Measurements from ENCODE around the gene TAS2R41.

Gene TAS2R41

GRCh38 chr7:143455491-143455890, 22.2 kb upstream of the TAS2R41 start:
- no peak overlapping the region for H3K27ac ChIP-seq (ENCODE audit: insufficient read depth, low read depth, low read length, poor library complexity, severe bottlenecking)
- no peaks in the 10 kb centered on the region for H3K36me3 ChIP-seq (ENCODE audit: control insufficient read depth, insufficient read depth, low read length)
- H3K4me1 ChIP-seq (ENCODE audit: control insufficient read depth, insufficient read depth, low read length), result no peaks in the 10 kb centered on the region
- no peaks in the 10 kb centered on the region for H3K27me3 ChIP-seq (ENCODE audit: control insufficient read depth, insufficient read depth, low read length, poor library complexity, severe bottlenecking)
- no peak overlapping the region for H3K4me3 ChIP-seq (ENCODE audit: insufficient read depth, low read depth, low read length)
- no peaks in the 10 kb centered on the region for H3K9me3 ChIP-seq (ENCODE audit: control insufficient read depth, low read length)
- WGBS, 2 experiments, result 89 to 100% methylated on average over 1 to 2 of the region's 2 CpGs

- Histone ChIP-seq H3K27me3 (ENCODE audit: control insufficient read depth, insufficient read depth, low read length, poor library complexity, severe bottlenecking) (no peaks in the 10 kb centered on the region), H3K4me1 (ENCODE audit: control insufficient read depth, insufficient read depth, low read length) (no peaks in the 10 kb centered on the region), H3K9me3 (ENCODE audit: control insufficient read depth, low read length) (no peaks in the 10 kb centered on the region), H3K4me3 (ENCODE audit: insufficient read depth, low read depth, low read length) (no peak overlapping the region), H3K36me3 (ENCODE audit: control insufficient read depth, insufficient read depth, low read length) (no peaks in the 10 kb centered on the region), H3K27ac (ENCODE audit: insufficient read depth, low read depth, low read length, poor library complexity, severe bottlenecking) (no peak overlapping the region)
- WGBS, 2 experiments, result 89 to 93% methylated on average over 4 of the region's 4 CpGs
Observed at GRCh38 chr7:143455942-143456341, 21.7 kb upstream of the TAS2R41 start.

- H3K36me3 ChIP-seq (ENCODE audit: control insufficient read depth, insufficient read depth, low read length), result no peaks in the 10 kb centered on the region
- H3K27ac ChIP-seq (ENCODE audit: insufficient read depth, low read depth, low read length, poor library complexity, severe bottlenecking), result no peak overlapping the region
- WGBS, 2 experiments, result 92 to 93% methylated on average over 3 to 4 of the region's 4 CpGs
- no peak overlapping the region for H3K4me3 ChIP-seq (ENCODE audit: insufficient read depth, low read depth, low read length)
- H3K4me1 ChIP-seq (ENCODE audit: control insufficient read depth, insufficient read depth, low read length), result no peaks in the 10 kb centered on the region
- H3K27me3 ChIP-seq (ENCODE audit: control insufficient read depth, insufficient read depth, low read length, poor library complexity, severe bottlenecking), result no peaks in the 10 kb centered on the region
- no peaks in the 10 kb centered on the region for H3K9me3 ChIP-seq (ENCODE audit: control insufficient read depth, low read length)
Observed at GRCh38 chr7:143456992-143457793, 20.5 kb upstream of the TAS2R41 start.

- no peaks in the 10 kb centered on the region for H3K36me3 ChIP-seq (ENCODE audit: control insufficient read depth, insufficient read depth, low read length)
- no peaks in the 10 kb centered on the region for H3K27me3 ChIP-seq (ENCODE audit: control insufficient read depth, insufficient read depth, low read length, poor library complexity, severe bottlenecking)
- no peaks in the 10 kb centered on the region for H3K9me3 ChIP-seq (ENCODE audit: control insufficient read depth, low read length)
- no peak overlapping the region for H3K4me3 ChIP-seq (ENCODE audit: insufficient read depth, low read depth, low read length)
- H3K27ac ChIP-seq (ENCODE audit: insufficient read depth, low read depth, low read length, poor library complexity, severe bottlenecking), result no peak overlapping the region
- no peaks in the 10 kb centered on the region for H3K4me1 ChIP-seq (ENCODE audit: control insufficient read depth, insufficient read depth, low read length)
- WGBS, 2 experiments, result 90 to 98% methylated on average over 3 of the region's 3 CpGs
Observed at GRCh38 chr7:143458263-143458662, 19.4 kb upstream of the TAS2R41 start.

GRCh38 chr7:143458681-143459080, 19.0 kb upstream of the TAS2R41 start:
- no peak overlapping the region for H3K4me3 ChIP-seq (ENCODE audit: insufficient read depth, low read depth, low read length)
- H3K27me3 ChIP-seq (ENCODE audit: control insufficient read depth, insufficient read depth, low read length, poor library complexity, severe bottlenecking), result no peaks in the 10 kb centered on the region
- H3K4me1 ChIP-seq (ENCODE audit: control insufficient read depth, insufficient read depth, low read length), result no peaks in the 10 kb centered on the region
- H3K9me3 ChIP-seq (ENCODE audit: control insufficient read depth, low read length), result no peaks in the 10 kb centered on the region
- 91 to 93% methylated on average over 2 to 3 of the region's 3 CpGs for WGBS, 2 experiments
- no peak overlapping the region for H3K27ac ChIP-seq (ENCODE audit: insufficient read depth, low read depth, low read length, poor library complexity, severe bottlenecking)
- no peaks in the 10 kb centered on the region for H3K36me3 ChIP-seq (ENCODE audit: control insufficient read depth, insufficient read depth, low read length)

GRCh38 chr7:143459359-143459758, 18.3 kb upstream of the TAS2R41 start:
- 90 to 97% methylated on average over 1 of the region's 1 CpG for WGBS, 2 experiments
- no peaks in the 10 kb centered on the region for H3K27me3 ChIP-seq (ENCODE audit: control insufficient read depth, insufficient read depth, low read length, poor library complexity, severe bottlenecking)
- no peaks in the 10 kb centered on the region for H3K36me3 ChIP-seq (ENCODE audit: control insufficient read depth, insufficient read depth, low read length)
- no peak overlapping the region for H3K27ac ChIP-seq (ENCODE audit: insufficient read depth, low read depth, low read length, poor library complexity, severe bottlenecking)
- no peak overlapping the region for H3K4me3 ChIP-seq (ENCODE audit: insufficient read depth, low read depth, low read length)
- H3K4me1 ChIP-seq (ENCODE audit: control insufficient read depth, insufficient read depth, low read length), result no peaks in the 10 kb centered on the region
- no peaks in the 10 kb centered on the region for H3K9me3 ChIP-seq (ENCODE audit: control insufficient read depth, low read length)

GRCh38 chr7:143460271-143460979, 17.2 kb upstream of the TAS2R41 start:
- no peak overlapping the region for H3K4me3 ChIP-seq (ENCODE audit: insufficient read depth, low read depth, low read length)
- no peaks in the 10 kb centered on the region for H3K36me3 ChIP-seq (ENCODE audit: control insufficient read depth, insufficient read depth, low read length)
- no peaks in the 10 kb centered on the region for H3K4me1 ChIP-seq (ENCODE audit: control insufficient read depth, insufficient read depth, low read length)
- no peak overlapping the region for H3K27ac ChIP-seq (ENCODE audit: insufficient read depth, low read depth, low read length, poor library complexity, severe bottlenecking)
- H3K27me3 ChIP-seq (ENCODE audit: control insufficient read depth, insufficient read depth, low read length, poor library complexity, severe bottlenecking), result no peaks in the 10 kb centered on the region
- no peaks in the 10 kb centered on the region for H3K9me3 ChIP-seq (ENCODE audit: control insufficient read depth, low read length)
- WGBS, 2 experiments, result 92 to 96% methylated on average over 3 of the region's 4 CpGs

GRCh38 chr7:143462045-143462444, 15.6 kb upstream of the TAS2R41 start:
- 91 to 99% methylated on average over 3 of the region's 3 CpGs for WGBS, 2 experiments
- no peaks in the 10 kb centered on the region for H3K4me1 ChIP-seq (ENCODE audit: control insufficient read depth, insufficient read depth, low read length)
- no peaks in the 10 kb centered on the region for H3K27me3 ChIP-seq (ENCODE audit: control insufficient read depth, insufficient read depth, low read length, poor library complexity, severe bottlenecking)
- H3K4me3 ChIP-seq (ENCODE audit: insufficient read depth, low read depth, low read length), result no peak overlapping the region
- H3K9me3 ChIP-seq (ENCODE audit: control insufficient read depth, low read length), result no peaks in the 10 kb centered on the region
- no peaks in the 10 kb centered on the region for H3K36me3 ChIP-seq (ENCODE audit: control insufficient read depth, insufficient read depth, low read length)
- no peak overlapping the region for H3K27ac ChIP-seq (ENCODE audit: insufficient read depth, low read depth, low read length, poor library complexity, severe bottlenecking)

GRCh38 chr7:143463556-143463955, 14.1 kb upstream of the TAS2R41 start:
- no peaks in the 10 kb centered on the region for H3K36me3 ChIP-seq (ENCODE audit: control insufficient read depth, insufficient read depth, low read length)
- no peak overlapping the region for H3K4me3 ChIP-seq (ENCODE audit: insufficient read depth, low read depth, low read length)
- H3K27me3 ChIP-seq (ENCODE audit: control insufficient read depth, insufficient read depth, low read length, poor library complexity, severe bottlenecking), result no peaks in the 10 kb centered on the region
- H3K9me3 ChIP-seq (ENCODE audit: control insufficient read depth, low read length), result no peaks in the 10 kb centered on the region
- no peak overlapping the region for H3K27ac ChIP-seq (ENCODE audit: insufficient read depth, low read depth, low read length, poor library complexity, severe bottlenecking)
- H3K4me1 ChIP-seq (ENCODE audit: control insufficient read depth, insufficient read depth, low read length), result no peaks in the 10 kb centered on the region

- H3K9me3 ChIP-seq (ENCODE audit: control insufficient read depth, low read length), result no peaks in the 10 kb centered on the region
- no peak overlapping the region for H3K4me3 ChIP-seq (ENCODE audit: insufficient read depth, low read depth, low read length)
- H3K36me3 ChIP-seq (ENCODE audit: control insufficient read depth, insufficient read depth, low read length), result no peaks in the 10 kb centered on the region
- H3K27me3 ChIP-seq (ENCODE audit: control insufficient read depth, insufficient read depth, low read length, poor library complexity, severe bottlenecking), result no peaks in the 10 kb centered on the region
- WGBS, 2 experiments, result 83% methylated on average over 1 of the region's 1 CpG
- no peak overlapping the region for H3K27ac ChIP-seq (ENCODE audit: insufficient read depth, low read depth, low read length, poor library complexity, severe bottlenecking)
- H3K4me1 ChIP-seq (ENCODE audit: control insufficient read depth, insufficient read depth, low read length), result no peaks in the 10 kb centered on the region
Observed at GRCh38 chr7:143463957-143464356, 13.7 kb upstream of the TAS2R41 start.

Data from ectodermal cell (in vitro differentiated cells).